PC-3 (cell line): ENCODE data around the gene BARHL1.

Experiments
- CTCF ChIP-seq: fragments of 300-600 bp; sonication (generic); conservative IDR thresholded peaks from 2 replicates; pipeline ENCODE4 v1.5.1; 2017; ENCODE audit warnings: antibody characterized with exemption, low read depth, mild to moderate bottlenecking, low read length
- EZH2 ChIP-seq: fragments of 300-600 bp; sonication (generic); IDR thresholded peaks from one replicate; pipeline ENCODE4 v1.6.1; 2017; ENCODE audit warnings: antibody characterized with exemption, mild to moderate bottlenecking, low read length; ENCODE audit not compliant: unreplicated experiment
- EZH2phosphoT487 ChIP-seq: fragments of 300-600 bp; sonication (generic); IDR thresholded peaks from 2 replicates; pipeline ENCODE4 v1.6.1; 2018; ENCODE audit warnings: mild to moderate bottlenecking, antibody characterized with exemption, low read length, borderline replicate concordance

GRCh38 chr9:132536124-132536523 lies 46.3 kb upstream of the BARHL1 start:
- no peak for TF ChIP-seq CTCF
- no peak for TF ChIP-seq EZH2
- no peak for TF ChIP-seq EZH2phosphoT487
